Measurements from ENCODE around the gene KCNQ2.

- TF ChIP-seq CTCF (IDR thresholded peaks at IDR 0.05; ENCODE audit: insufficient read depth, low read length, poor library complexity, severe bottlenecking) (no peak), EZH2phosphoT487 (conservative IDR thresholded peaks at IDR 0.05; ENCODE audit: low read length) (no peak)
Measured at GRCh38 chr20:63477944-63478343, 5.5 kb upstream of the KCNQ2 start.

Measured in SU-DHL-6 (cell line).